ENCODE results near the gene CDH3.

DNA sequence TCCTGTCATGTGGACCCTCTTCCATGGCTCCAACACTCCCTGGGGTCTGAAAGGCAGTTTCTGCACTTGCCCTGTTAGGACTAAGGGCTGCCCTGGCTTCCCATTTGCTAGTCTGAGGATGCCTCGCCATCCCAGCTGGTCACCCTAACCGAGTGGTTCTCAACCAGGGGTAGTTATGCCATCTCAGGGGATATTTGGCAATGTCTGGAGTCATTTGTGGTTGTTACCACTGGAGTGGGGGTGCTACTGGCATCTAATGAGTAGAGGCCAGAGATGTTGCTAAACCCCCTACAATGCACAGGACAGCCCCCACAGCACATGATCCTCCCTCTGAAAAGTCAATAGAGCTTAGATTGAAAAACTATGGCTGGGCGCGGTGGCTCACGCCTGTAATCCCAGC is 65.1 kb downstream of the CDH3 start:
- TF ChIP-seq ZFP30 (CRISPR knock-in tag; IDR thresholded peaks at IDR 0.05) (no peak), ZC3H10 (CRISPR knock-in tag; IDR thresholded peaks at IDR 0.05) (no peak), TOX (CRISPR knock-in tag; IDR thresholded peaks at IDR 0.05; ENCODE audit: borderline replicate concordance) (no peak), ARNTL (CRISPR knock-in tag; IDR thresholded peaks at IDR 0.05; ENCODE audit: borderline replicate concordance, low read depth) (no peak), ISL1 (CRISPR knock-in tag; IDR thresholded peaks at IDR 0.05) (no peak), ZNF8 (CRISPR knock-in tag; IDR thresholded peaks at IDR 0.05) (no peak), SNAI2 (CRISPR knock-in tag; IDR thresholded peaks at IDR 0.05) (no peak), ZFP3 (CRISPR knock-in tag; IDR thresholded peaks at IDR 0.05) (no peak), BACH2 (CRISPR knock-in tag; IDR thresholded peaks at IDR 0.05; ENCODE audit: borderline replicate concordance) (no peak), GLIS3 (CRISPR knock-in tag; IDR thresholded peaks at IDR 0.05) (no peak), ZNF565 (CRISPR knock-in tag; conservative IDR thresholded peaks at IDR 0.05; ENCODE audit: low read depth) (no peak)
- TF ChIP-seq, protein P1, sequence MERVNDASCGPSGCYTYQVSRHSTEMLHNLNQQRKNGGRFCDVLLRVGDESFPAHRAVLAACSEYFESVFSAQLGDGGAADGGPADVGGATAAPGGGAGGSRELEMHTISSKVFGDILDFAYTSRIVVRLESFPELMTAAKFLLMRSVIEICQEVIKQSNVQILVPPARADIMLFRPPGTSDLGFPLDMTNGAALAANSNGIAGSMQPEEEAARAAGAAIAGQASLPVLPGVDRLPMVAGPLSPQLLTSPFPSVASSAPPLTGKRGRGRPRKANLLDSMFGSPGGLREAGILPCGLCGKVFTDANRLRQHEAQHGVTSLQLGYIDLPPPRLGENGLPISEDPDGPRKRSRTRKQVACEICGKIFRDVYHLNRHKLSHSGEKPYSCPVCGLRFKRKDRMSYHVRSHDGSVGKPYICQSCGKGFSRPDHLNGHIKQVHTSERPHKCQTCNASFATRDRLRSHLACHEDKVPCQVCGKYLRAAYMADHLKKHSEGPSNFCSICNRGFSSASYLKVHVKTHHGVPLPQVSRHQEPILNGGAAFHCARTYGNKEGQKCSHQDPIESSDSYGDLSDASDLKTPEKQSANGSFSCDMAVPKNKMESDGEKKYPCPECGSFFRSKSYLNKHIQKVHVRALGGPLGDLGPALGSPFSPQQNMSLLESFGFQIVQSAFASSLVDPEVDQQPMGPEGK (CRISPR knock-in tag; IDR thresholded peaks at IDR 0.05; ENCODE audit: borderline replicate concordance): no peak

All from SK-N-SH treated with all-trans-retinoic acid at 6 μM for 48 hours (cell line).